K562 (cell line): ENCODE results near the gene NR2F1. TPM values are rescaled to one million over a fixed set of nuclear protein-coding genes. Genes with fewer than 3 reads are reported as not detected.

Experiments
- ATAC-seq: fragments of 200-7000 bp; cut with Tn5 transposase; 3 replicates; pipeline ENCODE4 v1.9.1; 2020; ENCODE audit warnings: moderate library complexity
- BruUV-seq: library from RNA; stranded (reverse); fragments of 400-500 nt; replicated peaks from 2 replicates; lab custom pipeline; 2021; lab: Mats Ljungman, UMichigan
- CTCF ChIA-PET: fragments of 300-600 bp; formaldehyde crosslinking; extraction: SDS; loops from one replicate; lab custom pipeline; 2021; ENCODE audit warnings: low intra/inter-chr PET ratio; lab: Yijun Ruan, JAX
- POLR2A ChIA-PET: fragments of 300-600, 350-650 bp; sonication (Branson Sonifier 250); formaldehyde crosslinking; extraction: SDS; loops from one replicate; lab custom pipeline; 2021; ENCODE audit warnings: antibody characterized with exemption, inconsistent platforms; lab: Yijun Ruan, JAX
- DNase-seq, 4 experiments: peaks; one replicate each; pipeline versions ENCODE4 v3.0.0 to v3.0.0-alpha.2; 2011 to 2018; ENCODE audit warnings: low spot score in 3 of 4, mixed read lengths in 3 of 4; ENCODE audit errors: extremely low read depth in 1 of 4
- FAIRE-seq: peaks from 2 replicates; lab custom pipeline; 2011; peaks lifted over from hg19 to GRCh38; lab: Jason Lieb, UNC
- H2AFZ ChIP-seq: 2 replicates; pipeline ENCODE4 v1.6.0; 2011; ENCODE audit warnings: low read depth, low read length, control low read depth, inconsistent platforms
- H3K27ac ChIP-seq: fragments of 200-600 bp; 3 replicates; pipeline ENCODE4 v1.8.0; 2011; ENCODE audit warnings: low read depth, mild to moderate bottlenecking, control low read depth, inconsistent platforms, low read length, moderate library complexity, mixed read lengths; ENCODE audit errors: extremely low read depth
- H3K27me3 ChIP-seq, 2 experiments: fragments of 300-600 bp in 1 of 2; 2 replicates in 1 of 2; 3 replicates in 1 of 2; pipeline versions ENCODE4 v1.6.0 to v1.8.0; 2011; ENCODE audit warnings: inconsistent platforms in 2 of 2, low read length in 2 of 2, mild to moderate bottlenecking in 1 of 2, mixed read lengths in 1 of 2, moderate library complexity in 1 of 2; ENCODE audit not compliant: control insufficient read depth in 2 of 2, insufficient read depth in 2 of 2
- H3K36me3 ChIP-seq: fragments of 300-600 bp; 3 replicates; pipeline ENCODE4 v1.8.0; 2011; ENCODE audit warnings: mild to moderate bottlenecking, low read length, inconsistent platforms; ENCODE audit not compliant: control insufficient read depth, insufficient read depth
- H3K4me1 ChIP-seq, 2 experiments: fragments of 200-600 bp in 1 of 2; replicated peaks in 1 of 2; 2 replicates in 1 of 2; 3 replicates in 1 of 2; pipeline versions ENCODE4 v1.5.1 to v1.8.0; 2011; ENCODE audit warnings: inconsistent platforms in 2 of 2, low read length in 2 of 2, mild to moderate bottlenecking in 1 of 2, mixed read lengths in 1 of 2, moderate library complexity in 1 of 2; ENCODE audit not compliant: control insufficient read depth in 2 of 2, insufficient read depth in 2 of 2
- H3K4me2 ChIP-seq: 2 replicates; pipeline ENCODE4 v1.6.1; 2011; ENCODE audit warnings: low read length, control low read depth, inconsistent platforms, mixed read lengths; ENCODE audit not compliant: insufficient read depth
- H3K4me3 ChIP-seq: fragments of 200-600 bp; sonication (generic), shearing (Covaris generic); 2 replicates; pipeline ENCODE4 v1.5.1; 2016; ENCODE audit warnings: control low read depth, inconsistent platforms
- H3K79me2 ChIP-seq: fragments of 200-600 bp; 3 replicates; pipeline ENCODE4 v1.8.0; 2011; ENCODE audit warnings: low read length, inconsistent platforms; ENCODE audit not compliant: control insufficient read depth, insufficient read depth
- H3K9ac ChIP-seq, 2 experiments: 2 replicates each; pipeline versions ENCODE4 v1.6.0 to v1.6.1; 2011; ENCODE audit warnings: low read depth in 2 of 2, low read length in 2 of 2, control low read depth in 1 of 2, inconsistent platforms in 1 of 2, mild to moderate bottlenecking in 1 of 2, mixed read lengths in 1 of 2; ENCODE audit not compliant: insufficient read depth in 1 of 2
- H3K9me1 ChIP-seq: one replicate; pipeline ENCODE4 v1.6.0; 2011; ENCODE audit warnings: inconsistent platforms, mild to moderate bottlenecking, low read length, moderate library complexity; ENCODE audit not compliant: control insufficient read depth, insufficient read depth
- H3K9me3 ChIP-seq: replicated peaks from 2 replicates; pipeline ENCODE4 v1.5.1; 2011; ENCODE audit warnings: low read depth, low read length, inconsistent platforms; ENCODE audit not compliant: control insufficient read depth, insufficient read depth
- H4K20me1 ChIP-seq: replicated peaks from 2 replicates; pipeline ENCODE4 v1.6.1; 2011; ENCODE audit warnings: low read length, inconsistent platforms, mixed read lengths; ENCODE audit not compliant: control insufficient read depth, insufficient read depth
- DPF2 ChIP-seq: fragments of 450-650 bp; IDR thresholded peaks from 2 replicates; pipeline ENCODE4 v1.6.1; 2016
- HDAC6 ChIP-seq: IDR thresholded peaks from 2 replicates; pipeline ENCODE4 v1.6.1; 2012; ENCODE audit warnings: low read depth, mild to moderate bottlenecking, control low read depth, inconsistent platforms, low read length, moderate library complexity
- MAFF ChIP-seq: IDR thresholded peaks from 2 replicates; pipeline ENCODE4 v1.6.1; 2012; ENCODE audit warnings: low read length, improper control_type of control experiment
- MBD1 ChIP-seq: fragments of 250-450 bp; sonication (Bioruptor Pico); IDR thresholded peaks from 2 replicates; pipeline ENCODE4 v1.8.0; 2022; ENCODE audit warnings: inconsistent platforms
- PHF20 ChIP-seq: fragments of 450-650 bp; IDR thresholded peaks from 2 replicates; pipeline ENCODE4 v1.6.1; 2018; ENCODE audit not compliant: partially characterized antibody
- TEAD1 ChIP-seq, 2 experiments: fragments of 450-650 bp in 1 of 2; sonication (generic) in 1 of 2; formaldehyde crosslinking; IDR thresholded peaks; 2 replicates each; pipeline versions ENCODE4 v1.4.0 to v1.8.0; 2020 to 2022; ENCODE audit warnings: mild to moderate bottlenecking in 2 of 2, missing genetic modification reagents in 1 of 2
- YY1 ChIP-seq, 3 experiments: IDR thresholded peaks; 2 replicates each; pipeline ENCODE4 v1.6.1; 2011; ENCODE audit warnings: low read length in 2 of 3, mild to moderate bottlenecking in 2 of 3, moderate library complexity in 2 of 3, borderline replicate concordance in 1 of 3, control low read depth in 1 of 3, low read depth in 1 of 3; ENCODE audit not compliant: insufficient read depth in 3 of 3, insufficient replicate concordance in 2 of 3, control insufficient read depth in 1 of 3, insufficient read length in 1 of 3; ENCODE audit errors: extremely low read depth in 1 of 3
- ZNF197 ChIP-seq: fragments of 200-800 bp; sonication (Bioruptor generic); IDR thresholded peaks from 2 replicates; pipeline ENCODE4 v1.6.1; 2016; ENCODE audit warnings: low read depth, missing genetic modification characterization, missing compliant biosample characterization
- ZNF280B ChIP-seq: fragments of 250-450 bp; sonication (Bioruptor Pico); IDR thresholded peaks from 2 replicates; pipeline ENCODE4 v1.5.1; 2021; ENCODE audit warnings: mild to moderate bottlenecking
- ZNF3 ChIP-seq: fragments of 250-450 bp; sonication (Bioruptor Pico); IDR thresholded peaks from 2 replicates; pipeline ENCODE4 v1.5.0; 2021; ENCODE audit warnings: mild to moderate bottlenecking, moderate library complexity
- ZNF408 ChIP-seq: fragments of 250-450 bp; sonication (Bioruptor Pico); IDR thresholded peaks from 2 replicates; pipeline ENCODE4 v1.4.0; 2020; ENCODE audit warnings: low read depth, mild to moderate bottlenecking, moderate library complexity
- ZNF449 ChIP-seq: fragments of 250-450 bp; sonication (Bioruptor Pico); IDR thresholded peaks from 2 replicates; pipeline ENCODE4 v1.8.0; 2022; ENCODE audit warnings: moderate library complexity, mild to moderate bottlenecking, inconsistent platforms
- ZNF764 ChIP-seq: fragments of 250-450 bp; sonication (Bioruptor Pico); IDR thresholded peaks from 2 replicates; pipeline ENCODE4 v1.4.0; 2020; ENCODE audit warnings: low read depth, mild to moderate bottlenecking, moderate library complexity
- WGBS: fragments of 100-300 bp; shearing (Covaris generic); methylation state at CpG from one replicate; pipeline ENCODE4 v1.1.6; 2016; ENCODE audit warnings: low coverage, mixed read lengths; ENCODE audit not compliant: insufficient coverage; ENCODE audit errors: missing lambda C conversion rate; 5-methylcytosine and 5-hydroxymethylcytosine counted together
- in situ Hi-C: fragments of 300-500 bp; cut with MboI; formaldehyde crosslinking; loops from 4 replicates; pipeline ENCODE4 v1.15.0; 2018; ENCODE audit warnings: inconsistent platforms, mixed read lengths
- intact Hi-C: fragments of 100-400 bp; cut with micrococcal nuclease; formaldehyde crosslinking; loops from 2 replicates; pipeline ENCODE4 v1.14.2; 2022
- polyA plus RNA-seq, 8 experiments: library from polyadenylated mRNA; depleted of rRNA in 4 of 8; stranded (reverse) in 5 of 8; unstranded in 3 of 8; fragments of >200 nt; fragmentation: Nextera tagmentation in 2 of 8; fragmentation: Illumina TruSeq in 1 of 8; extraction: Ambion mirVana in 2 of 8; extraction: Trizol in 1 of 8; gene quantifications; 2 replicates each; pipeline versions ENCODE4 v1.2.1 to v1.2.3, GENCODE V29; 2011 to 2014; ENCODE audit warnings: inconsistent platforms in 1 of 8, missing spikeins in 1 of 8
- total RNA-seq, 7 experiments: library from RNA; depleted of rRNA in 6 of 7; stranded (reverse); fragments of >200 nt in 6 of 7; fragmentation: Illumina TruSeq in 2 of 7; extraction: Trizol in 2 of 7; gene quantifications; 2 replicates each; pipeline versions ENCODE4 v1.2.1 to v1.2.3, GENCODE V29; 2011 to 2021; ENCODE audit warnings: low replicate concordance in 1 of 7
- TF ChIP-seq, protein P1 (sequence below): sonication (generic); formaldehyde crosslinking; IDR thresholded peaks from 2 replicates; pipeline ENCODE4 v1.8.0; 2022; ENCODE audit warnings: missing genetic modification reagents, mild to moderate bottlenecking, borderline replicate concordance
- TF ChIP-seq, protein P2 (sequence below): fragments of 250-450 bp; sonication (Bioruptor Pico); IDR thresholded peaks from 2 replicates; pipeline ENCODE4 v1.8.0; 2022; ENCODE audit warnings: moderate library complexity, mild to moderate bottlenecking, inconsistent platforms

The NR2F1 gene
- total and polyA plus RNA-seq, 9 of the 15 experiments (the other 6 are each of a cell fraction or from before 2014, with no cell fraction given) = 0.18 TPM; not detected in 8

GRCh38 chr5:93590493-93590892 lies 7.5 kb downstream of the NR2F1 start:
- no peak for FAIRE-seq
- intact Hi-C loops (no loop called here), in situ Hi-C loops (loop anchor here (25.0 kb wide), 1 partner anchor 1147 kb away; no protein-coding TSS in a partner anchor)
- no peak overlapping the region for H3K9ac ChIP-seq
- WGBS = 0% methylated on average over 3 of the region's 3 CpGs
- H4K20me1 ChIP-seq = no peaks in the 10 kb centered on the region
- no TSS peak for BruUV-seq
- ChIA-PET POLR2A (interaction anchor here (0.5 kb wide), 1 partner anchor 49 kb away, joined by 3 read pairs; no protein-coding TSS in a partner anchor), CTCF (no interaction called here)
- peaks cover 2 to 15% of the 10 kb centered on the region in 2 experiments; a peak in 3 of 5 replicates for H3K27me3 ChIP-seq
- peaks cover 0 to under 1% of the 10 kb centered on the region in 2 experiments; a peak in 2 of 5 replicates for H3K4me1 ChIP-seq
- H3K4me2 ChIP-seq = no peak overlapping the region
- ATAC-seq = no peak
- no peaks in the 10 kb centered on the region for H3K9me1 ChIP-seq
- H3K4me3 ChIP-seq = no peak overlapping the region
- no peaks in the 10 kb centered on the region for H3K9me3 ChIP-seq
- no peaks in the 10 kb centered on the region for H3K79me2 ChIP-seq
- no peak overlapping the region for H2AFZ ChIP-seq
- H3K36me3 ChIP-seq = no peaks in the 10 kb centered on the region
- no peak for DNase-seq
- H3K27ac ChIP-seq = no peak overlapping the region
- TF ChIP-seq ZNF280B (CRISPR knock-in tag) (no peak), ZNF197 (CRISPR knock-in tag) (no peak), YY1 (IDR thresholded peaks at IDR 0.05; ENCODE audit: borderline replicate concordance in 1 of 3, control insufficient read depth in 1 of 3, extremely low read depth in 1 of 3, insufficient read depth in 3 of 3, insufficient read length in 1 of 3, insufficient replicate concordance in 2 of 3, low read depth in 1 of 3, low read length in 2 of 3) (no peak), MBD1 (CRISPR knock-in tag) (no peak), ZNF408 (CRISPR knock-in tag) (no peak), ZNF449 (CRISPR knock-in tag) (no peak), ZNF764 (no peak), DPF2 (no peak), MAFF (no peak), PHF20 (no peak), ZNF3 (CRISPR knock-in tag) (no peak), HDAC6 (no peak), TEAD1 (CRISPR knock-in tag; IDR thresholded peaks at IDR 0.05) (no peak)
- TF ChIP-seq, protein P1, sequence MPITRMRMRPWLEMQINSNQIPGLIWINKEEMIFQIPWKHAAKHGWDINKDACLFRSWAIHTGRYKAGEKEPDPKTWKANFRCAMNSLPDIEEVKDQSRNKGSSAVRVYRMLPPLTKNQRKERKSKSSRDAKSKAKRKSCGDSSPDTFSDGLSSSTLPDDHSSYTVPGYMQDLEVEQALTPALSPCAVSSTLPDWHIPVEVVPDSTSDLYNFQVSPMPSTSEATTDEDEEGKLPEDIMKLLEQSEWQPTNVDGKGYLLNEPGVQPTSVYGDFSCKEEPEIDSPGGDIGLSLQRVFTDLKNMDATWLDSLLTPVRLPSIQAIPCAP = no peak
- TF ChIP-seq, protein P2, sequence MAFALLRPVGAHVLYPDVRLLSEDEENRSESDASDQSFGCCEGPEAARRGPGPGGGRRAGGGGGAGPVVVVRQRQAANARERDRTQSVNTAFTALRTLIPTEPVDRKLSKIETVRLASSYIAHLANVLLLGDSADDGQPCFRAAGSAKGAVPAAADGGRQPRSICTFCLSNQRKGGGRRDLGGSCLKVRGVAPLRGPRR (CRISPR knock-in tag) = no peak
